GM12801 (cell line): ENCODE measurements around the gene RNASE11.

Experiments used
- TF ChIP-seq, protein P1 (sequence below): IDR thresholded peaks from one replicate; pipeline ENCODE4 v1.5.1; 2011; ENCODE audit warnings: control low read depth; ENCODE audit not compliant: insufficient read length; ENCODE audit errors: extremely low read depth

Gene RNASE11

GRCh38 chr14:20587489-20588154 is at the start of gene RNASE11:
RNASE11 (minus strand) TSS chr14:20588001.
- TF ChIP-seq, protein P1, sequence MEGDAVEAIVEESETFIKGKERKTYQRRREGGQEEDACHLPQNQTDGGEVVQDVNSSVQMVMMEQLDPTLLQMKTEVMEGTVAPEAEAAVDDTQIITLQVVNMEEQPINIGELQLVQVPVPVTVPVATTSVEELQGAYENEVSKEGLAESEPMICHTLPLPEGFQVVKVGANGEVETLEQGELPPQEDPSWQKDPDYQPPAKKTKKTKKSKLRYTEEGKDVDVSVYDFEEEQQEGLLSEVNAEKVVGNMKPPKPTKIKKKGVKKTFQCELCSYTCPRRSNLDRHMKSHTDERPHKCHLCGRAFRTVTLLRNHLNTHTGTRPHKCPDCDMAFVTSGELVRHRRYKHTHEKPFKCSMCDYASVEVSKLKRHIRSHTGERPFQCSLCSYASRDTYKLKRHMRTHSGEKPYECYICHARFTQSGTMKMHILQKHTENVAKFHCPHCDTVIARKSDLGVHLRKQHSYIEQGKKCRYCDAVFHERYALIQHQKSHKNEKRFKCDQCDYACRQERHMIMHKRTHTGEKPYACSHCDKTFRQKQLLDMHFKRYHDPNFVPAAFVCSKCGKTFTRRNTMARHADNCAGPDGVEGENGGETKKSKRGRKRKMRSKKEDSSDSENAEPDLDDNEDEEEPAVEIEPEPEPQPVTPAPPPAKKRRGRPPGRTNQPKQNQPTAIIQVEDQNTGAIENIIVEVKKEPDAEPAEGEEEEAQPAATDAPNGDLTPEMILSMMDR = no peak

- TF ChIP-seq, protein P1 = no peak
These were observed 45.3 kb upstream of the RNASE11 start for GRCh38 chr14:20632831-20633691.

GRCh38 chr14:20632448-20632830 is 44.6 kb upstream of the RNASE11 start:
- TF ChIP-seq, protein P1 = no peak

- TF ChIP-seq, protein P1 = no peak
These were observed 44.1 kb upstream of the RNASE11 start for GRCh38 chr14:20631880-20632389.

DNA sequence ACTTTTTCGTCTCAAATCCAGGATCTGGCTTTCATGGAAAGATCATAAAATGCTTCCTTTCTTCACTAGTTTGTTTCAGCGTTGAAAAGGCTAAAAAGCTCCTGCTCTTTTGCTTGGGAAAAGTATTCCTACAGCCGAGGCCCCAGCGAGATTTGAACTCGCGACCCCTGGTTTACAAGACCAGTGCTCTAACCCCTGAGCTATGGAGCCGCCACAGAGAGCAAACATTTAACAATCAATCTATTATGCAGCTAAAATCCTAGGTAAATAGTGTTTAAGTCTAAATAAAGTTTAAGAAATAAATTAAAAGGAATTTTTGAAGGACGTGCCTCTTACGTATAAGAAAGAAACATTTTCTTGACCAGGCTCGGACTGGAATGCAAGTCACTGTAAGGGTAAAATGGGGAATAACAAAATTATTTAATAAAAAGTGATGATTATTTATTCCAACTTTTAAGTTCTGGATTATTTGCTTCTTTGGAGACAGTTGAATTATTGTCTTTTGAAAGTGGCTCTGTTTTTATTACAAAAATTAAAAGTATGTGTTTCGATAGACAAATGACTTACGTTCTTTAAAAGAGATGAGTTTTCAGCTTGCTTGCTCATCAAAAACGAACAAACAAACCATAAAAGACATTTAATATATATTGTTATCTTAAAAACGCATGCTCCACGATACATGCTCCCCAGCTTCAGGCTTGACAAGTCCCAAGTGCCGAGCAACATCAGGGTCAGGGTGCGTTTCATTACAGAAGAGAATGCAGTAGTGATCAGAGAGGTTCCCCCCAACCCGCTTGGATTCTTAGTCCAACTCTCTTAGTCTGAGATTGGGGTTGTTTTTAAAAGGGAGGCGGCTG is 43.5 kb upstream of the RNASE11 start:
- TF ChIP-seq, protein P1 = no peak

DNA sequence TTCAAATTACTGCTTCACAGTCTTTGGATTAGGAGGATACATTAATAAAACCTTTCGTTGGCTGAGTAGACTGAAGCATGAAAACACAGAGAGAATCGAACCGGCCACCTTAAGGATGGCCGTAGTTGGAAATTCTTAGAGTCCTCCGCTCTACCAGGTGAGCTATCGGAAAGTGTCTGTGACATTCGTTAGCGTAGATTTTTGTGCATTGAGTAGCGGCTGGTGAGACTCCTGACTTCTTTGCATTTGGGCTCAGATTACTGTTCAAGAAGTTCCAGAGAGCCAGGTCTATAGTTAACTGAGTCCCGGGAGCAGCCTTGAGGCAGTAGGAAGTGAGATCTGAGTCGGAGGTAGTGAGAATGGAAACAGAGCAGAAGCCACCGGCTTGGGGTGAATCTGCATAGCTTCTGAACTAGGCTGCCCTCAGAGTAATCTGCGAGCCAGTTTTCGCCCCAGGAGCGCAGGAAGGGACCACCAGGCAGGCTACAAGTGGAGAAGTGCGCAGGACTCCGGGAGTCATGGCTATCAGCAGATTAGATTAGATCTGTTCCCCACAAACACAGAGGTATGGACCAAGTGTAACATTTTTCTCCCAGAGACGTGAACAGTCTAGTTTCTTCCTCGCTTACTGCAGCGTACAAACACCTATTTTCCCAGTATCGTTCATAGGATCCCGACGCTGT is 42.7 kb upstream of the RNASE11 start:
- TF ChIP-seq, protein P1 = no peak
